Transverse colon (tissue), 4 donors: ENCODE data around the gene NKIRAS2.

Experiments
- CTCF ChIP-seq, 5 experiments: fragments of 200-600 bp in 3 of 5; fragments of 450-650 bp in 2 of 5; sonication (generic) in 3 of 5; IDR thresholded peaks; 1 replicate in 2 of 5; 2 replicates in 3 of 5; pipeline ENCODE4 v1.5.1; 2016 to 2017; ENCODE audit warnings: antibody characterized with exemption in 5 of 5, inconsistent platforms in 3 of 5, mild to moderate bottlenecking in 2 of 5, moderate library complexity in 1 of 5
- EP300 ChIP-seq: sonication (generic); formaldehyde crosslinking; IDR thresholded peaks from one replicate; pipeline ENCODE4 v1.6.1; 2017; ENCODE audit warnings: antibody characterized with exemption, low read depth
- POLR2A ChIP-seq: fragments of 450-650 bp; IDR thresholded peaks from one replicate; pipeline ENCODE4 v1.6.1; 2016; ENCODE audit warnings: antibody characterized with exemption, mild to moderate bottlenecking, moderate library complexity
- POLR2AphosphoS5 ChIP-seq, 3 donors: sonication (generic); formaldehyde crosslinking; IDR thresholded peaks; one replicate each; pipeline ENCODE4 v1.6.1; 2016; ENCODE audit warnings: antibody characterized with exemption in 3 of 3

DNA sequence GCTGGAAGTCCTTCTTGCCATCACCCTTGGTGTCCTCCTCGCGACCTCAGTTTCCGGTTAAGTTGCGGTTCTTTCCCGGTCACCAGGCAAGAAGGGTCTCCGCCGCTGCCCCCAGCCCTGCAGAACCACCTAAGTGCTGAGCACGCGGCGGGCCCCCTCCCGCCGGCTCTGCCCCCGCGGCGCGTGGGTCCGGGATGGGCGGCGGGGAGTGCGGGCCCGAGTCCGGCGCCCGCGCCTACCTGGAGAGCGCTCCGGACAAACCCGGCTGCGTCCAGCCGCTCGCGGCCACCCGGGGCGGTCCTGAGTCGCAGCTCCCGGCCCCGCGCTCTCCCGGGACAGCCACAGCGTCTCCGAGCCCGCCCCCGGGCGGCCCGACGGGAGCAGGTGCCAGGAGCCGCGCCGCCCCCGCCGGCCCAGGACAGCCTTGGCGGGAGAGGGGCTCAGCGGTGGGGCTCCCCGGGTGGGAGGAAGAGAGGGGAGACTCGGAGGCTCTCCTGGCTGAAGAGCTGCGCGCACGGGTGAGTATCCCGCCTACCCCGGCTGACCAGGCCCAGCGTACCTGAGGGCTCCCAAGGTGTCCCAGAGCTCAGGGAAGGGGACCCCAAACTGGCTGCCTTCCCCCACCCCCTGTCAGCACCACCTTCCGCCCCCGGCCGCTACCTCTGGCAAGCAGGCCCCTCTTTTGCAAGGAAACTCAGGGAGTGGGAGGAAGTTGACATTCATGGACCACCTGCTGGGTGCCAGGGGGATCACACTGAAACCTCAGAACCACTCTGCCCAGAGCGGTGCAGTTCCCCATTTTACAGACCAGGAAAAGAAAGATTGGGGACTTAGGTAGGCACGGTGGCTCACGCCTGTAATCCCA, 52.7 kb downstream of the NKIRAS2 start:
- no peak for TF ChIP-seq CTCF (IDR thresholded peaks at IDR 0.05)
- TF ChIP-seq POLR2A = no peak
- no peak for TF ChIP-seq EP300
- no peak for TF ChIP-seq POLR2AphosphoS5 (IDR thresholded peaks at IDR 0.05)
